Measurements from ENCODE around the gene TMEM8B.

TMEM8B gene

GRCh38 chr9:35829084-35829763 lies at the start of gene TMEM8B:
TSS of gene TMEM8B (plus strand) at chr9:35829228. CDS start at chr9:35829448, 220 bp downstream.
- peak; percentile 99 for DNase-seq

- DNase-seq, result no peak
Observed at GRCh38 chr9:35781066-35781465, 48.0 kb upstream of the TMEM8B start.

- no peak for DNase-seq
Observed at GRCh38 chr9:35783418-35783817, 45.6 kb upstream of the TMEM8B start.

GRCh38 chr9:35789541-35789940 lies 39.5 kb upstream of the TMEM8B start:
- DNase-seq, result no peak

GRCh38 chr9:35790025-35790384 lies 39.0 kb upstream of the TMEM8B start:
- no peak for DNase-seq

- peak; percentile 70 for DNase-seq
Observed at GRCh38 chr9:35790385-35791296, 38.4 kb upstream of the TMEM8B start.

GRCh38 chr9:35791297-35791921 lies 37.6 kb upstream of the TMEM8B start, which contains the start of gene NPR2:
TSS of gene NPR2 (plus strand) at chr9:35791591. CDS start at chr9:35792409, 818 bp downstream.
- DNase-seq, result no peak

- no peak for DNase-seq
Observed at GRCh38 chr9:35792024-35792813, 36.8 kb upstream of the TMEM8B start.

GRCh38 chr9:35792826-35793225 lies 36.2 kb upstream of the TMEM8B start:
- DNase-seq, result no peak

- no peak for DNase-seq
Observed at GRCh38 chr9:35793461-35793860, 35.6 kb upstream of the TMEM8B start.

GRCh38 chr9:35795695-35796094 lies 33.3 kb upstream of the TMEM8B start:
- no peak for DNase-seq

- DNase-seq, result no peak
Observed at GRCh38 chr9:35797311-35798109, 31.5 kb upstream of the TMEM8B start.

- peak; percentile 16 for DNase-seq
Observed at GRCh38 chr9:35798658-35799374, 30.2 kb upstream of the TMEM8B start.

GRCh38 chr9:35800530-35800929 lies 28.5 kb upstream of the TMEM8B start:
- no peak for DNase-seq

GRCh38 chr9:35801328-35802128 lies 27.5 kb upstream of the TMEM8B start:
- no peak for DNase-seq

- no peak for DNase-seq
Observed at GRCh38 chr9:35806101-35806500, 22.9 kb upstream of the TMEM8B start.

- DNase-seq, result no peak
Observed at GRCh38 chr9:35808433-35808832, 20.6 kb upstream of the TMEM8B start.

- DNase-seq, result no peak
Observed at GRCh38 chr9:35810122-35810521, 18.9 kb upstream of the TMEM8B start.

- DNase-seq, result no peak
Observed at GRCh38 chr9:35811381-35812024, 17.5 kb upstream of the TMEM8B start.
